ENCODE results near the gene LILRB3. TPM values are rescaled to one million over a fixed set of nuclear protein-coding genes. Genes with fewer than 3 reads are reported as not detected.

LILRB3 gene
- total and polyA plus RNA-seq, 7 donors: 4.2 to 19.3 (median 12.5) TPM

GRCh38 chr19:54189735-54190502, 32.9 kb downstream of the LILRB3 start:
- no peaks in the 10 kb centered on the region for H3K9me3 ChIP-seq
- H3K27ac ChIP-seq: peak overlapping the region; percentile 94 to 99 (median 98)
- TF ChIP-seq, protein P1, sequence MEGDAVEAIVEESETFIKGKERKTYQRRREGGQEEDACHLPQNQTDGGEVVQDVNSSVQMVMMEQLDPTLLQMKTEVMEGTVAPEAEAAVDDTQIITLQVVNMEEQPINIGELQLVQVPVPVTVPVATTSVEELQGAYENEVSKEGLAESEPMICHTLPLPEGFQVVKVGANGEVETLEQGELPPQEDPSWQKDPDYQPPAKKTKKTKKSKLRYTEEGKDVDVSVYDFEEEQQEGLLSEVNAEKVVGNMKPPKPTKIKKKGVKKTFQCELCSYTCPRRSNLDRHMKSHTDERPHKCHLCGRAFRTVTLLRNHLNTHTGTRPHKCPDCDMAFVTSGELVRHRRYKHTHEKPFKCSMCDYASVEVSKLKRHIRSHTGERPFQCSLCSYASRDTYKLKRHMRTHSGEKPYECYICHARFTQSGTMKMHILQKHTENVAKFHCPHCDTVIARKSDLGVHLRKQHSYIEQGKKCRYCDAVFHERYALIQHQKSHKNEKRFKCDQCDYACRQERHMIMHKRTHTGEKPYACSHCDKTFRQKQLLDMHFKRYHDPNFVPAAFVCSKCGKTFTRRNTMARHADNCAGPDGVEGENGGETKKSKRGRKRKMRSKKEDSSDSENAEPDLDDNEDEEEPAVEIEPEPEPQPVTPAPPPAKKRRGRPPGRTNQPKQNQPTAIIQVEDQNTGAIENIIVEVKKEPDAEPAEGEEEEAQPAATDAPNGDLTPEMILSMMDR (IDR thresholded peaks at IDR 0.05): no peak
- TF ChIP-seq POLR2AphosphoS5 (IDR thresholded peaks at IDR 0.05) (peak; percentile 6 to 89 (median 80)), EP300 (IDR thresholded peaks at IDR 0.05) (peak in 1 of 4 donors; percentile 7), POLR2A (IDR thresholded peaks at IDR 0.05) (peak; percentile 41 to 49)
- H3K27me3 ChIP-seq: no peaks in the 10 kb centered on the region
- WGBS, 2 donors: 0% methylated on average over 65 of the region's 65 CpGs
- DNase-seq: peak; percentile 100
- H3K4me3 ChIP-seq: peak overlapping the region; percentile 62 to 95 (median 88)
- H3K36me3 ChIP-seq: peaks cover 0 to 29% (median 4%) of the 10 kb centered on the region in 4 donors
- intact Hi-C loops (cut with DNase I): loop anchor here (2.0 to 10.0 kb wide), 3 partner anchors 21 to 925 kb away; partner anchors contain the start of gene PPP1R12C
- H3K4me1 ChIP-seq: peaks cover 0 to 28% (median 26%) of the 10 kb centered on the region in 4 donors

GRCh38 chr19:54189145-54189734, 33.6 kb downstream of the LILRB3 start, which contains the start of gene MBOAT7:
MBOAT7 (minus strand) TSS chr19:54189580; CDS start chr19:54188508, 1,072 bp downstream.
- Histone ChIP-seq H3K4me1 (peaks cover 0 to 28% (median 26%) of the 10 kb centered on the region in 4 donors), H3K27me3 (no peaks in the 10 kb centered on the region), H3K27ac (peak within 1 kb of the TSS; percentile 94 to 99 (median 98)), H3K9me3 (no peaks in the 10 kb centered on the region), H3K4me3 (peak within 1 kb of the TSS; percentile 62 to 95 (median 88)), H3K36me3 (peaks cover 0 to 28% (median 4%) of the 10 kb centered on the region in 4 donors)
- WGBS, 2 donors: 0% methylated on average over 64 of the region's 64 CpGs
- intact Hi-C loops (cut with DNase I): loop anchor here (2.0 to 5.0 kb wide), 2 partner anchors 20 to 43 kb away; no protein-coding TSS in a partner anchor
- TF ChIP-seq EP300 (IDR thresholded peaks at IDR 0.05) (peak in 1 of 4 donors; percentile 19), POLR2AphosphoS5 (IDR thresholded peaks at IDR 0.05) (peak; percentile 60 to 86 (median 72)), POLR2A (IDR thresholded peaks at IDR 0.05) (peak in 1 of 2 donors; percentile 44)
- TF ChIP-seq, protein P1 (IDR thresholded peaks at IDR 0.05): peak in 2 of 4 experiments; percentile 27 to 30
- no peak for DNase-seq

DNA sequence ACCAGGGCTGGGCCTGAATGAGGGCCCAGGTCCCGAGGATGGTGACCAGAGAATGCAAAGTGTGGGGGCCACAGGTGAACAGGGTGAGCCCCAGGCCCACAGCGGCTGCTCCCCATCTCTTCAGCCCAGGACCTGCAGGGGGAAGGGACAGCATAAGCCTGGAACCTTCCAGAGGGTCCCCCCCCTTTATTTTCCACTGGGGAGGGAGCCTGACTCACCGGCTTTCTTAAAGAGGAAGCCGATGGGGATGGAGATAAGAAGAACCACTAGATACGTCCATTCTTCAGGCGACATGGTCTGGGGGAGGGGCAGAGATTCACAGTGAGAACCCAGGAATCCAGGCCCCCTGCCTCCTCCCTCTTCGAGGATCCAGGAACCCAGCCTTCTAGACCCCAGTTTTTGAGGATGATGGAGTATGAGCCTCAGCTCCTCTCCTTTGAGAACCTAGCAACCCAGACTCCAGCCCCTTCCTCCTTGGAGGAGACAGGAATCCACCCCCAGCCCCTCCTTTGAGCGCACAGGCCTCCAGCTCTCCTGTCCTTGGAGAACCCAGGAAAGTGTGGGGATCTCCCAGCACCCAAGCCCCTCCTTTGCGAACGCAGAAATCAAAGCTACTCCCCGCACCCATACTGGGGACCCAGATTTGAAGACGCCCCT, 34.5 kb downstream of the LILRB3 start:
- intact Hi-C loops (cut with DNase I): loop anchor here (2.0 to 5.0 kb wide), 2 partner anchors 20 to 44 kb away; no protein-coding TSS in a partner anchor
- no peak for TF ChIP-seq POLR2AphosphoS5 (IDR thresholded peaks at IDR 0.05)
- no peak for TF ChIP-seq EP300 (IDR thresholded peaks at IDR 0.05)
- TF ChIP-seq, protein P1 (IDR thresholded peaks at IDR 0.05): no peak
- no peak for TF ChIP-seq POLR2A (IDR thresholded peaks at IDR 0.05)
- H3K4me1 ChIP-seq: peaks cover 0 to 28% (median 26%) of the 10 kb centered on the region in 4 donors
- 15% methylated on average over 12 of the region's 12 CpGs for WGBS, 2 donors
- peak overlapping the region in 3 of 4 donors; percentile 85 to 95 (median 91) for H3K4me3 ChIP-seq
- H3K9me3 ChIP-seq: no peaks in the 10 kb centered on the region
- H3K36me3 ChIP-seq: peaks cover 0 to 21% (median 3%) of the 10 kb centered on the region in 4 donors
- H3K27me3 ChIP-seq: no peaks in the 10 kb centered on the region
- DNase-seq: no peak
- peak overlapping the region; percentile 94 to 99 (median 98) for H3K27ac ChIP-seq

DNA sequence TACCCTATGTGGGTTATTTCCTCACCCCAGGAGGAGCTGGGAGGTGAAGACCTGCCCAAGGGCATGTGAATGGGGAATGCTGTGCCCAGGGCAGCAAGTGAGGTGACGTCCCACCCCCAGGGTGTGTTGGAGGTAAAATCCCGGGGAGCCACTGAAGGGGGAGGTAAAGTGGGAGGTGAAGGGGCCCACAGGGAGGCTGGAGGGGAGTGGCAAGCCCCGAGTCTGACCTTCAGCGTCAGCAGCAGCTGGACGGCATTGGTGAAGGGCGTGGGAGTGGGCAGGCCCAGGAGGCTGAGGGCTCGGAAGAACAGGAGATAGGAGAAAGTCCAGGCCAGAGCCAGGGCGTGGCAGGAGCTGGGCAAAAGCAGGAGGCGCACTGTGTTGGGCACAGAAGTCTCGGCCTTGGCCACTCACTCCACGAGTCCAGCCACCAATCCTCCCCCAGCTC, 35.8 kb downstream of the LILRB3 start:
- DNase-seq: no peak
- no peak for TF ChIP-seq POLR2AphosphoS5 (IDR thresholded peaks at IDR 0.05)
- peak in 1 of 2 donors; percentile 63 for TF ChIP-seq POLR2A (IDR thresholded peaks at IDR 0.05)
- peaks cover 0 to 24% (median 1%) of the 10 kb centered on the region in 4 donors for H3K36me3 ChIP-seq
- intact Hi-C loops (cut with DNase I): loop anchor here (5.0 kb wide), 1 partner anchor 45 kb away; no protein-coding TSS in a partner anchor
- no peak overlapping the region for H3K27ac ChIP-seq
- H3K27me3 ChIP-seq: no peaks in the 10 kb centered on the region
- peaks cover 0 to 21% (median 20%) of the 10 kb centered on the region in 4 donors for H3K4me1 ChIP-seq
- no peaks in the 10 kb centered on the region for H3K9me3 ChIP-seq
- WGBS, 2 donors: 17 to 73% methylated on average over 11 of the region's 11 CpGs
- no peak overlapping the region for H3K4me3 ChIP-seq

All from sigmoid colon (tissue), 7 donors.